ENCODE data around the gene PPM1B. TPM values are rescaled to one million over a fixed set of nuclear protein-coding genes. Genes with fewer than 3 reads are reported as not detected.

Gene PPM1B
- 10 to 100 TPM; 69.9 to 99.3 TPM for total RNA-seq

- no peak for DNase-seq (ENCODE audit: low spot score)
- H3K27ac ChIP-seq = peak within 1 kb of the TSS; percentile 97
- TF ChIP-seq, protein P1, sequence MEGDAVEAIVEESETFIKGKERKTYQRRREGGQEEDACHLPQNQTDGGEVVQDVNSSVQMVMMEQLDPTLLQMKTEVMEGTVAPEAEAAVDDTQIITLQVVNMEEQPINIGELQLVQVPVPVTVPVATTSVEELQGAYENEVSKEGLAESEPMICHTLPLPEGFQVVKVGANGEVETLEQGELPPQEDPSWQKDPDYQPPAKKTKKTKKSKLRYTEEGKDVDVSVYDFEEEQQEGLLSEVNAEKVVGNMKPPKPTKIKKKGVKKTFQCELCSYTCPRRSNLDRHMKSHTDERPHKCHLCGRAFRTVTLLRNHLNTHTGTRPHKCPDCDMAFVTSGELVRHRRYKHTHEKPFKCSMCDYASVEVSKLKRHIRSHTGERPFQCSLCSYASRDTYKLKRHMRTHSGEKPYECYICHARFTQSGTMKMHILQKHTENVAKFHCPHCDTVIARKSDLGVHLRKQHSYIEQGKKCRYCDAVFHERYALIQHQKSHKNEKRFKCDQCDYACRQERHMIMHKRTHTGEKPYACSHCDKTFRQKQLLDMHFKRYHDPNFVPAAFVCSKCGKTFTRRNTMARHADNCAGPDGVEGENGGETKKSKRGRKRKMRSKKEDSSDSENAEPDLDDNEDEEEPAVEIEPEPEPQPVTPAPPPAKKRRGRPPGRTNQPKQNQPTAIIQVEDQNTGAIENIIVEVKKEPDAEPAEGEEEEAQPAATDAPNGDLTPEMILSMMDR (IDR thresholded peaks at IDR 0.05) = no peak
- ATAC-seq (ENCODE audit: insufficient number of reproducible peaks, low FRiP score, low read depth) = no peak
- H3K36me3 ChIP-seq = no peaks in the 10 kb centered on the region
- H3K4me3 ChIP-seq = peak within 1 kb of the TSS; percentile 89
- no peaks in the 10 kb centered on the region for H3K27me3 ChIP-seq (replicated peaks; ENCODE audit: insufficient read depth)
- H3K9me3 ChIP-seq = no peaks in the 10 kb centered on the region
- peaks cover 25 to 29% of the 10 kb centered on the region in 2 donors for H3K4me1 ChIP-seq (ENCODE audit: control insufficient read depth in 1 of 2, low read depth in 2 of 2)
These were observed at the start of gene PPM1B for GRCh38 chr2:44168681-44169154. Gene PPM1B, plus strand, starts transcription at chr2:44168875. Its CDS starts 32,325 bp downstream, at chr2:44201200.

DNA sequence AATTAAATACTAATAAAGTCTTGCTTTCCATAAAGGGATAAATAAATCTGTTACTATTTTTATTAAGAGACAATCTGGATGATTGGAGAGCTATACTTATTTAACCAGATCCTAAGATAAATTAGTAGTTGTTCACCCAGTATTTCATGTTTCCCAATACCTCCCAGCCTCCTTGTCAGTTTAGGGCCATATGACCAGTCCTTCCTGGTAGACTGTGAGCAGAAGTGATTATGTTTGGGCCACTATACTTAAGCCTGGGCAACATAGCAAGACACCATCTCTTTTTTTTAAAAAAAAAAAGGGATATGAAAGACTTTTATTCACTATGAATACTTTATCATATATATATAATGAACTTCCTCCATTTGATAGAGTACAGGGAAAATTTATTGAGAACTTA lies 48.8 kb upstream of the PPM1B start:
- Histone ChIP-seq H3K4me3 (no peak overlapping the region), H3K27ac (no peak overlapping the region), H3K36me3 (no peaks in the 10 kb centered on the region), H3K27me3 (replicated peaks; ENCODE audit: insufficient read depth) (no peaks in the 10 kb centered on the region), H3K4me1 (ENCODE audit: control insufficient read depth in 1 of 2, low read depth in 2 of 2) (no peaks in the 10 kb centered on the region), H3K9me3 (no peaks in the 10 kb centered on the region)
- ATAC-seq (ENCODE audit: insufficient number of reproducible peaks, low FRiP score, low read depth) (no peak), DNase-seq (ENCODE audit: low spot score) (no peak)
- TF ChIP-seq, protein P1 (IDR thresholded peaks at IDR 0.05) = no peak

DNA sequence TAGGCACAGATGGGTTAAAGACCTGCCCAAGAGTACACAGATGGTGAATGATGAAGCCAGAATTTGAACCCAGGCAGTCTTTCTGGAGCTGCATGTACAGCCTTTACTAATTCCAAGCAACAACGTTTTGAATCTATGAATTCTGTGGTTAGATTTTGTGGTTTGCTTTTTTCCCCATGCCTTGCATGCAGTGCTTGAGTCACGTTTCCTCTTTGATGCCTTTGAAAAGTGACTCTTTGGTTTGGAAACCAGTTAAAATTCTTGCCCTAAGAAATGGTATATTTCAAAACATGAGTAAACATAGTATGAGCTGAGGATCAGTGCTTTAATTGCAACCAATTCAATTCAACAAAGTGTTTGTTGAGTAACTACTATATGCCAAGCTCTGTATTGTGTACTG lies 48.2 kb upstream of the PPM1B start:
- Histone ChIP-seq H3K4me1 (ENCODE audit: control insufficient read depth in 1 of 2, low read depth in 2 of 2) (no peaks in the 10 kb centered on the region), H3K4me3 (no peak overlapping the region), H3K9me3 (no peaks in the 10 kb centered on the region), H3K27me3 (replicated peaks; ENCODE audit: insufficient read depth) (no peaks in the 10 kb centered on the region), H3K27ac (no peak overlapping the region), H3K36me3 (no peaks in the 10 kb centered on the region)
- ATAC-seq (ENCODE audit: insufficient number of reproducible peaks, low FRiP score, low read depth) (no peak), DNase-seq (ENCODE audit: low spot score) (no peak)
- TF ChIP-seq, protein P1 (IDR thresholded peaks at IDR 0.05) = no peak

- DNase-seq (ENCODE audit: low spot score) (no peak), ATAC-seq (ENCODE audit: insufficient number of reproducible peaks, low FRiP score, low read depth) (no peak)
- no peaks in the 10 kb centered on the region for H3K36me3 ChIP-seq
- no peaks in the 10 kb centered on the region for H3K9me3 ChIP-seq
- TF ChIP-seq, protein P1 (IDR thresholded peaks at IDR 0.05) = no peak
- H3K4me1 ChIP-seq (ENCODE audit: control insufficient read depth in 1 of 2, low read depth in 2 of 2) = no peaks in the 10 kb centered on the region
- H3K27me3 ChIP-seq (replicated peaks; ENCODE audit: insufficient read depth) = no peaks in the 10 kb centered on the region
- H3K4me3 ChIP-seq = no peak overlapping the region
- no peak overlapping the region for H3K27ac ChIP-seq
These were observed 46.8 kb upstream of the PPM1B start for GRCh38 chr2:44121899-44122298.

DNA sequence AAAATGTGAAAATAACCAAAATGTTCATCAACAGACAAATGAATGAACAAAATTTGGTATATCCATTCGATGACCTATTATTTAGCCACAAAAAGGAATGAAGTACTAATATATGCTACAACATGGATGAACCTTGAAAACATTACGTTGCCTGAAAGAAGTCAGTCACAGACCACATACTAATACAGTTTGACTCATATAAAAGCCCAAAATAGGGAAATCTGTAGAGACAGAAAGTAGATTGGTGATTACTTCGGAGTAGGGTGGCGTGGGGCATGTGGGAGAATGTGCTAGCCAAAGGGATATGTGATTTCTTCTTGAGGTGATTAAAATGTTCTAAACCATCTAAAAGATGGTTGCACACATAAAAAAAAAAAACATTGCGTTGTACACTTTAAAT lies 44.2 kb upstream of the PPM1B start:
- H3K27me3 ChIP-seq (replicated peaks; ENCODE audit: insufficient read depth) = no peaks in the 10 kb centered on the region
- no peaks in the 10 kb centered on the region for H3K36me3 ChIP-seq
- DNase-seq (ENCODE audit: low spot score) = no peak
- H3K4me3 ChIP-seq = no peak overlapping the region
- H3K9me3 ChIP-seq = no peaks in the 10 kb centered on the region
- H3K4me1 ChIP-seq (ENCODE audit: control insufficient read depth in 1 of 2, low read depth in 2 of 2) = no peaks in the 10 kb centered on the region
- TF ChIP-seq, protein P1 (IDR thresholded peaks at IDR 0.05) = no peak
- no peak for ATAC-seq (ENCODE audit: insufficient number of reproducible peaks, low FRiP score, low read depth)
- H3K27ac ChIP-seq = no peak overlapping the region

All from thoracic aorta (tissue), 2 donors.